Heart right ventricle (tissue), 16 donors: ENCODE data around the gene SPTBN1. TPM values are rescaled to one million over a fixed set of nuclear protein-coding genes. Genes with fewer than 3 reads are reported as not detected.
A peak's percentile ranks its signal among the peaks of the same experiment; 100 is the strongest.

Experiments
- ATAC-seq, 8 donors: fragments of 200-7000 bp; cut with Tn5 transposase; one replicate each; pipeline ENCODE4 v1.9.1; 2020; ENCODE audit warnings: mild to moderate bottlenecking in 8 of 8, moderate library complexity in 8 of 8, moderate number of reproducible peaks in 1 of 8
- DNase-seq, 2 donors: peaks; one replicate each; pipeline ENCODE4 v3.0.0-alpha.2; 2020
- H3K27ac ChIP-seq, 10 donors: fragments of 200-600 bp; sonication (generic) in 2 of 10; one replicate each; pipeline versions ENCODE4 v1.5.0 to v1.8.0; 2020 to 2022; ENCODE audit warnings: mild to moderate bottlenecking in 3 of 10
- H3K27me3 ChIP-seq, 7 donors: fragments of 200-600 bp; one replicate each; pipeline ENCODE4 v1.8.0; 2021 to 2022; ENCODE audit warnings: mild to moderate bottlenecking in 2 of 7
- H3K36me3 ChIP-seq, 9 donors: fragments of 200-600 bp; sonication (generic) in 1 of 9; one replicate each; pipeline versions ENCODE4 v1.5.0 to v1.8.0; 2020 to 2022; ENCODE audit warnings: mild to moderate bottlenecking in 2 of 9
- H3K4me1 ChIP-seq, 9 donors: fragments of 200-600 bp; sonication (generic) in 1 of 9; one replicate each; pipeline versions ENCODE4 v1.5.0 to v1.8.0; 2020 to 2022; ENCODE audit warnings: mild to moderate bottlenecking in 4 of 9
- H3K4me3 ChIP-seq, 10 donors: fragments of 200-600 bp; sonication (generic) in 2 of 10; one replicate each; pipeline versions ENCODE4 v1.5.0 to v1.8.0; 2020 to 2022; ENCODE audit warnings: mild to moderate bottlenecking in 7 of 10, moderate library complexity in 2 of 10
- H3K9me3 ChIP-seq, 11 donors: fragments of 200-600 bp in 10 of 11; sonication (generic) in 2 of 11; one replicate each; pipeline versions ENCODE4 v1.5.0 to v1.8.0; 2013 to 2022; ENCODE audit warnings: mild to moderate bottlenecking in 2 of 11, control low read depth in 1 of 11, moderate library complexity in 1 of 11
- WGBS, 2 donors: extraction: QIAGEN DNeasy Blood & Tissue Kit; methylation state at CpG; one replicate each; pipeline ENCODE4 v1.1.7; 2013; ENCODE audit warnings: inconsistent platforms in 1 of 2; 5-methylcytosine and 5-hydroxymethylcytosine counted together
- intact Hi-C, 10 donors: fragments of 100-400 bp; cut with DNase I; formaldehyde crosslinking; loops; one replicate each; pipeline versions ENCODE4 v1.11.1 to v1.14.2; 2022
- polyA plus RNA-seq, 2 donors: library from polyadenylated mRNA; stranded (reverse); fragments of 200-250 nt; gene quantifications; one replicate each; pipeline ENCODE4 v1.2.3, GENCODE V29; 2013
- total RNA-seq, 10 donors: library from RNA; stranded (reverse); fragmentation: NEBNext Ultra II Directional in 3 of 10; extraction: Animal tissue kit (Norgen Biotek cat#: 25700) in 3 of 10; gene quantifications; one replicate each; pipeline versions ENCODE4 v1.2.1 to v1.2.4, GENCODE V29; 2021 to 2023
- TF ChIP-seq, protein P1 (sequence below), 9 donors: fragments of 200-600 bp; sonication (generic) in 2 of 9; IDR thresholded peaks; one replicate each; pipeline versions ENCODE4 v1.5.0 to v1.8.0; 2021 to 2022; ENCODE audit warnings: antibody characterized with exemption in 9 of 9, mild to moderate bottlenecking in 5 of 9, moderate library complexity in 1 of 9
- donor health status: Arrhythmogenic right ventricular cardiomyopathy.
- donor health status: ischemic (EF 13 %, LVEDD 7.1; RV severe dilation, severe dysfunction).
- donor health status: healthy with polysubstance abuse.
- donor health status: DM: no; HTN: yes; CAD: no.
- donor health status: DM: no; HTN: no; CAD: no.
- donor health status: ischemic (EF 25% LVEDD 6.9; RV normal size, moderate dysfunction).
- donor health status: ischemic (EF 25% LVEDD 5.7; RV mildly dilated, moderate dysfunction).
- donor health status: healthy.
- donor health status: DM: yes; HTN: yes; CAD: no.
- donor health status: Ischemic cardiomyopathy.
- donor health status: ischemic (EF 35%, LVEDD 5.7; RV mildly dilated, moderate dysfunction).
- donor health status: nonischemic (EF 11% LVEDD 7.7; RV severe dilation, severe dysfunction).
- donor health status: DM: yes; HTN: yes; CAD: no.
- donor health status: PGD.
- donor health status: ischemic (EF 29% LVEDD 5.4; RV normal size, mild dysfunction).
- donor health status: nonischemic (EF 23%, LVEDD 6.1; RV moderate dilation, normal function).

SPTBN1 gene
- total and polyA plus RNA-seq, 12 donors = 91.1 to 643 (median 494) TPM

DNA sequence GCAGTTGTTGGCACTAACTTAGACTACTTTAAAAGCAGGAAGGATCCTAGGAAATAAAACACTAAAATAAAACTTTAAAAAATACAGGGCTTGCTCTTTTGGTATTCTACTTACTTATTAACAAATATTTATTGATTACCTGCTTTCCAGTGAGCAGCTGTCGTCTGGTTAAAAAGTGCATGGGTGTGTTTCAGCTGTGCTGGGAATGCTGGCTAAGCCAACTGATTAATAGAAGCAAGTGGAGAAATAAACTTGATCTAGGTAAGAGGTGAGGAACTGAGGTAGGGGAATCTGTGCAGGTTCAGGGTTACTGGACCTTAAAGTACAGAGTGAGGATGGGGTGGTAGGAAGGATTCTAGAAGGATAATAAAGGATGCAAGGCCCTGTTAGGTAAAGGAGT lies 110.8 kb downstream of the SPTBN1 start:
- ATAC-seq = no peak
- no peaks in the 10 kb centered on the region for H3K9me3 ChIP-seq
- H3K4me3 ChIP-seq = no peak overlapping the region
- DNase-seq = no peak
- peak overlapping the region in 1 of 10 donors; percentile 77 for H3K27ac ChIP-seq
- H3K36me3 ChIP-seq = peaks cover 0 to 18% (median 0%) of the 10 kb centered on the region in 9 donors
- TF ChIP-seq, protein P1, sequence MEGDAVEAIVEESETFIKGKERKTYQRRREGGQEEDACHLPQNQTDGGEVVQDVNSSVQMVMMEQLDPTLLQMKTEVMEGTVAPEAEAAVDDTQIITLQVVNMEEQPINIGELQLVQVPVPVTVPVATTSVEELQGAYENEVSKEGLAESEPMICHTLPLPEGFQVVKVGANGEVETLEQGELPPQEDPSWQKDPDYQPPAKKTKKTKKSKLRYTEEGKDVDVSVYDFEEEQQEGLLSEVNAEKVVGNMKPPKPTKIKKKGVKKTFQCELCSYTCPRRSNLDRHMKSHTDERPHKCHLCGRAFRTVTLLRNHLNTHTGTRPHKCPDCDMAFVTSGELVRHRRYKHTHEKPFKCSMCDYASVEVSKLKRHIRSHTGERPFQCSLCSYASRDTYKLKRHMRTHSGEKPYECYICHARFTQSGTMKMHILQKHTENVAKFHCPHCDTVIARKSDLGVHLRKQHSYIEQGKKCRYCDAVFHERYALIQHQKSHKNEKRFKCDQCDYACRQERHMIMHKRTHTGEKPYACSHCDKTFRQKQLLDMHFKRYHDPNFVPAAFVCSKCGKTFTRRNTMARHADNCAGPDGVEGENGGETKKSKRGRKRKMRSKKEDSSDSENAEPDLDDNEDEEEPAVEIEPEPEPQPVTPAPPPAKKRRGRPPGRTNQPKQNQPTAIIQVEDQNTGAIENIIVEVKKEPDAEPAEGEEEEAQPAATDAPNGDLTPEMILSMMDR (IDR thresholded peaks at IDR 0.05) = no peak
- intact Hi-C loops = loop anchor here in 1 of 10 donors (10.0 kb wide), 1 partner anchor 68 kb away; no protein-coding TSS in a partner anchor
- H3K4me1 ChIP-seq = peaks cover 27 to 98% (median 88%) of the 10 kb centered on the region in 9 donors
- no peaks in the 10 kb centered on the region for H3K27me3 ChIP-seq
- WGBS, 2 donors = 84 to 95% methylated on average over 1 of the region's 1 CpG

GRCh38 chr2:54568876-54569321 lies 112.8 kb downstream of the SPTBN1 start:
- Histone ChIP-seq H3K4me3 (peak overlapping the region in 1 of 10 donors; percentile 2), H3K36me3 (peaks cover 0 to 18% (median 0%) of the 10 kb centered on the region in 9 donors), H3K27ac (peak overlapping the region in 9 of 10 donors; percentile 41 to 89 (median 76)), H3K27me3 (no peaks in the 10 kb centered on the region), H3K9me3 (no peaks in the 10 kb centered on the region), H3K4me1 (peaks cover 45 to 99% (median 94%) of the 10 kb centered on the region in 9 donors)
- ATAC-seq (no peak), DNase-seq (peak in 1 of 2 donors; percentile 43)
- intact Hi-C loops = loop anchor here in 1 of 10 donors (10.0 kb wide), 1 partner anchor 66 kb away; no protein-coding TSS in a partner anchor
- WGBS, 2 donors = 24% methylated on average over 5 of the region's 5 CpGs
- TF ChIP-seq, protein P1 (IDR thresholded peaks at IDR 0.05) = no peak

GRCh38 chr2:54569745-54570301 lies 113.7 kb downstream of the SPTBN1 start:
- H3K4me1 ChIP-seq = peaks cover 51 to 99% (median 95%) of the 10 kb centered on the region in 9 donors
- ATAC-seq = no peak
- DNase-seq = no peak
- H3K36me3 ChIP-seq = peaks cover 0 to 14% (median 0%) of the 10 kb centered on the region in 9 donors
- H3K27ac ChIP-seq = peak overlapping the region; percentile 9 to 89 (median 72)
- TF ChIP-seq, protein P1 (IDR thresholded peaks at IDR 0.05) = no peak
- no peak overlapping the region for H3K4me3 ChIP-seq
- 79 to 84% methylated on average over 3 of the region's 3 CpGs for WGBS, 2 donors
- H3K9me3 ChIP-seq = no peaks in the 10 kb centered on the region
- H3K27me3 ChIP-seq = no peaks in the 10 kb centered on the region
- intact Hi-C loops = loop anchor here in 3 of 10 donors (5.0 to 10.0 kb wide), 2 partner anchors 62 to 65 kb away; no protein-coding TSS in a partner anchor

- ATAC-seq (no peak), DNase-seq (no peak)
- H3K9me3 ChIP-seq = no peaks in the 10 kb centered on the region
- peak overlapping the region in 9 of 10 donors; percentile 47 to 89 (median 76) for H3K27ac ChIP-seq
- H3K4me1 ChIP-seq = peaks cover 53 to 99% (median 95%) of the 10 kb centered on the region in 9 donors
- 58 to 64% methylated on average over 5 of the region's 5 CpGs for WGBS, 2 donors
- intact Hi-C loops = loop anchor here in 2 of 10 donors (5.0 to 10.0 kb wide), 2 partner anchors 62 to 64 kb away; no protein-coding TSS in a partner anchor
- H3K4me3 ChIP-seq = peak overlapping the region in 1 of 10 donors; percentile 0
- TF ChIP-seq, protein P1 (IDR thresholded peaks at IDR 0.05) = no peak
- H3K27me3 ChIP-seq = no peaks in the 10 kb centered on the region
- H3K36me3 ChIP-seq = peaks cover 0 to 10% (median 0%) of the 10 kb centered on the region in 9 donors
Observed at GRCh38 chr2:54570321-54570855, 114.3 kb downstream of the SPTBN1 start.
